22Rv1 (cell line): ENCODE results near the gene ADAMTS8.

ENCODE experiments used
- H3K27ac ChIP-seq: fragments of 450-650 bp; 2 replicates; pipeline ENCODE4 v1.5.1; 2017
- ZFX ChIP-seq: fragments of 450-650 bp; IDR thresholded peaks from 2 replicates; pipeline ENCODE4 v1.6.1; 2017; ENCODE audit warnings: antibody characterized with exemption, borderline replicate concordance
- TF ChIP-seq, protein P1 (sequence below): fragments of 450-650 bp; IDR thresholded peaks from 2 replicates; pipeline ENCODE4 v1.5.1; 2017; ENCODE audit warnings: mild to moderate bottlenecking

ADAMTS8 gene

DNA sequence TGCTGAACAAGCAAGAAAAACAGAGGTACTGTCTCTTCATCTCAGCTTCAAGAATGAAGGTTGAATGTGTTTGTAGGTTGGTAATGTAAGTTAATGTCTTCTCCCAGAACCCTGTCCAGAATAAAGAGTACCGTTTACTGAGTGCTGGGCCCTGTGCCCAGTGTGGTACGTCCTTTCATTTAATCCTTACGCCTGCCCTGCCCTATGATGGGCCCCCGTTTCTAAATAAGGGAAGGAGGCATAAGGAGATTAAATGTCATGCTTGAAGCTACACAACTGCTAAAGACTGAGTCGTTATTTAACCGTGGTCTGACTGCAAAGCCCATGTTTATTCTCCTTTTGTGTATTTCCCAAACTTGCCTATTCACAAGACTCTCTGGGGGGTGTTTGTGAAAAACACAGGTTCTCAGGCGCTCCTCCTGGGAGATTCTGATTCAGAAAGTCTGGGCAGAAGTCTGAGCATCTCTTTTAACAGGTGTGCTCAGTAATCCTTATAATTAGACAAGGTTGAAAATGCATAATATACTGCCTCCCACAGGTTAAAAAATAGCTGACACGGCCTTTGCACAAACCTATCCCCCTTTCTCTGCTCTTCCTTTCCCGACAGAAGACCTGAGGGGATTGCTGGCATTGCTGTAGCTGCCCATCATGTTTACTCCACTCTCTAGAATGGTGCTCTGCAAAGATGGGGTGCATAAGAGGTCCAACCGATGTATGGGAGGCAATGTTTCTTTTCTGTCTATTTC is 57.4 kb downstream of the ADAMTS8 start:
- H3K27ac ChIP-seq: no peak overlapping the region
- no peak for TF ChIP-seq ZFX
- TF ChIP-seq, protein P1, sequence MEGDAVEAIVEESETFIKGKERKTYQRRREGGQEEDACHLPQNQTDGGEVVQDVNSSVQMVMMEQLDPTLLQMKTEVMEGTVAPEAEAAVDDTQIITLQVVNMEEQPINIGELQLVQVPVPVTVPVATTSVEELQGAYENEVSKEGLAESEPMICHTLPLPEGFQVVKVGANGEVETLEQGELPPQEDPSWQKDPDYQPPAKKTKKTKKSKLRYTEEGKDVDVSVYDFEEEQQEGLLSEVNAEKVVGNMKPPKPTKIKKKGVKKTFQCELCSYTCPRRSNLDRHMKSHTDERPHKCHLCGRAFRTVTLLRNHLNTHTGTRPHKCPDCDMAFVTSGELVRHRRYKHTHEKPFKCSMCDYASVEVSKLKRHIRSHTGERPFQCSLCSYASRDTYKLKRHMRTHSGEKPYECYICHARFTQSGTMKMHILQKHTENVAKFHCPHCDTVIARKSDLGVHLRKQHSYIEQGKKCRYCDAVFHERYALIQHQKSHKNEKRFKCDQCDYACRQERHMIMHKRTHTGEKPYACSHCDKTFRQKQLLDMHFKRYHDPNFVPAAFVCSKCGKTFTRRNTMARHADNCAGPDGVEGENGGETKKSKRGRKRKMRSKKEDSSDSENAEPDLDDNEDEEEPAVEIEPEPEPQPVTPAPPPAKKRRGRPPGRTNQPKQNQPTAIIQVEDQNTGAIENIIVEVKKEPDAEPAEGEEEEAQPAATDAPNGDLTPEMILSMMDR: 0 out of 2 replicates have a peak, but pooled peaks have one; percentile 11

- TF ChIP-seq, protein P1: no peak
- no peak for TF ChIP-seq ZFX
- no peak overlapping the region for H3K27ac ChIP-seq
These were observed 58.7 kb downstream of the ADAMTS8 start for GRCh38 chr11:130369713-130370112.

DNA sequence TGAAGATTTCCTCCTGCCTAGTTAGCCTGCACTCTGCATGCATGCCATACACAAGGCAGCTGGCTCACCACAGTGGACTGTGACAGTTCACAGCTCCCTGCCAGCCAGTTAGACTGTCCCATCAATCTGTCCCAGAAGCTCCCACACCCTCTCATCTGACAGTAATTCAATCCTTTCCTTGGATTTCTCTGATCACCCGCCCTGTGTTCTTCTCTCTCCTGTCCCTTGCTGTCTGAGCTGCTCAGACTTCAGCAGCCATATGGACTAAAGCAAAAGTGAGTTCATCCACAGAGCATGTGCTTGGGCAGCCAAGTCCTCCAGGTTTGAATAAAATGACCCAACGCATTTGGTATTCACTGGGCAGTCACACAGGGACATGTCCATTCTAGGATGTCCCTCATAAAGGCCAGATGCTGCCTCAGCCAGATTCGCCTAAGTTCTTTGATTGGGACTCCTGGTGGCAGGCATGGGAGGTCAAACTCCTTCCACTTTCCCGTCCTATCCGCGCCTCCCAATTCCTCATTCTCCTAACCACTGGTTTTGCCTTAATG is 59.2 kb downstream of the ADAMTS8 start:
- H3K27ac ChIP-seq: no peak overlapping the region
- no peak for TF ChIP-seq ZFX
- TF ChIP-seq, protein P1: no peak

DNA sequence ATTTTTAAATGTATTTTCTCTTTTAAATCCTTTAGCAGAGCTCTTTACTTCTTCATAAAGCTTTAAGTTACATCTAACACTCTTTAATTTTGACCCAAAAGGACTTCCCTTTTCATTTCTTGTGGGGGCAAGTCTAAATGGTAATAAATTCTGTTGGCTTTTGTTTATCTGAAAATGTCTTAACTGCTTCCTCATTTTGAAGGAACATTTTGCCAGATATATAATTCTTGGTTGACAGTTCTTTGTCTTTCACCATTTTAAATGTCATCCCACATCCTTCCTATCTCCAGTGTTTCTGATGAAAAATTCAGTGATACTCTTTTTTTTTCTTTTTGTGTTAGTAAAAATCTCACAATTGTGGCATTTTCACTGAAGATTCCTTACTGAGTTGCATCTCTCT is 69.0 kb downstream of the ADAMTS8 start:
- H3K27ac ChIP-seq: no peak overlapping the region
- TF ChIP-seq ZFX: no peak
- TF ChIP-seq, protein P1: no peak

GRCh38 chr11:130358398-130358797 is 70.0 kb downstream of the ADAMTS8 start:
- no peak overlapping the region for H3K27ac ChIP-seq
- TF ChIP-seq, protein P1: no peak
- no peak for TF ChIP-seq ZFX
